Smooth muscle cell (in vitro differentiated cells): ENCODE measurements around the gene RBBP7. TPM values are rescaled to one million over a fixed set of nuclear protein-coding genes. Genes with fewer than 3 reads are reported as not detected.

Experiments
- DNase-seq: peaks from one replicate; lab custom pipeline; 2025; ENCODE audit not compliant: unreplicated experiment; lab: John Stamatoyannopoulos, UW
- H2AFZ ChIP-seq: fragments of 200-600 bp; sonication (generic); 2 replicates; pipeline ENCODE4 v1.6.0; 2016; ENCODE audit warnings: antibody characterized with exemption, low read depth, mild to moderate bottlenecking
- H3F3A ChIP-seq: fragments of 200-600 bp; sonication (generic); 2 replicates; pipeline ENCODE4 v1.6.0; 2017; ENCODE audit warnings: antibody characterized with exemption, low read depth
- H3K27ac ChIP-seq: fragments of 200-600 bp; sonication (generic); 2 replicates; pipeline ENCODE4 v1.5.1; 2016; ENCODE audit warnings: low read depth, mild to moderate bottlenecking
- H3K27me3 ChIP-seq: fragments of 200-600 bp; sonication (generic); 2 replicates; pipeline ENCODE4 v1.6.1; 2016; ENCODE audit warnings: low read depth, mild to moderate bottlenecking
- H3K36me3 ChIP-seq: fragments of 200-600 bp; sonication (generic); 2 replicates; pipeline ENCODE4 v1.5.1; 2016; ENCODE audit warnings: low read depth
- H3K4me1 ChIP-seq: fragments of 200-600 bp; sonication (generic); 2 replicates; pipeline ENCODE4 v1.5.1; 2016; ENCODE audit warnings: low read depth
- H3K4me2 ChIP-seq: fragments of 200-600 bp; sonication (generic); 2 replicates; pipeline ENCODE4 v1.6.0; 2016; ENCODE audit warnings: mild to moderate bottlenecking
- H3K4me3 ChIP-seq: fragments of 200-600 bp; sonication (generic); 2 replicates; pipeline ENCODE4 v1.5.1; 2016; ENCODE audit warnings: mild to moderate bottlenecking
- H3K79me2 ChIP-seq: fragments of 200-600 bp; sonication (generic); 2 replicates; pipeline ENCODE4 v1.6.0; 2016; ENCODE audit warnings: low read depth, mild to moderate bottlenecking
- H3K9ac ChIP-seq: fragments of 200-600 bp; sonication (generic); 2 replicates; pipeline ENCODE4 v1.6.0; 2016; ENCODE audit warnings: low read depth
- H3K9me3 ChIP-seq: fragments of 200-600 bp; sonication (generic); replicated peaks from 2 replicates; pipeline ENCODE4 v1.5.1; 2016; ENCODE audit warnings: low read depth
- H4K20me1 ChIP-seq: fragments of 200-600 bp; sonication (generic); 2 replicates; pipeline ENCODE4 v1.6.0; 2016; ENCODE audit warnings: low read depth
- CTCF ChIP-seq: fragments of 200-600 bp; sonication (generic); IDR thresholded peaks from 2 replicates; pipeline ENCODE4 v1.5.1; 2017; ENCODE audit warnings: borderline replicate concordance, mild to moderate bottlenecking, antibody characterized with exemption; ENCODE audit not compliant: insufficient read depth, poor library complexity, severe bottlenecking
- WGBS: methylation state at CpG from one replicate; pipeline ENCODE4 v1.1.7; 2016; ENCODE audit warnings: low lambda C conversion rate; 5-methylcytosine and 5-hydroxymethylcytosine counted together
- polyA plus RNA-seq: library from polyadenylated mRNA; unstranded; fragments of >200 nt; fragmentation: Nextera tagmentation; extraction: Ambion mirVana; gene quantifications from 2 replicates; pipeline ENCODE4 v1.2.1, GENCODE V29; 2016
- total RNA-seq: library from RNA; depleted of rRNA; stranded (reverse); fragments of >200 nt; gene quantifications from 2 replicates; pipeline ENCODE4 v1.2.3, GENCODE V29; 2014

RBBP7 gene
- total and polyA plus RNA-seq, 2 experiments from 2014 or later: 116 to 147 TPM

- Histone ChIP-seq H3K27ac (no peak overlapping the region), H3K79me2 (no peaks in the 10 kb centered on the region), H2AFZ (no peak overlapping the region), H3F3A (no peaks in the 10 kb centered on the region), H3K4me1 (no peaks in the 10 kb centered on the region), H3K4me2 (no peak overlapping the region), H3K27me3 (no peaks in the 10 kb centered on the region), H4K20me1 (no peaks in the 10 kb centered on the region), H3K9ac (no peak overlapping the region), H3K9me3 (no peaks in the 10 kb centered on the region), H3K4me3 (no peak overlapping the region), H3K36me3 (no peaks in the 10 kb centered on the region)
- WGBS: 90% methylated on average over 5 of the region's 5 CpGs
- no peak for DNase-seq
- TF ChIP-seq CTCF: no peak
Measured at GRCh38 chrX:16819634-16820033, 50.5 kb downstream of the RBBP7 start.

- Histone ChIP-seq H3K4me3 (no peak overlapping the region), H3K27me3 (no peaks in the 10 kb centered on the region), H4K20me1 (peaks cover 18% of the 10 kb centered on the region), H3K36me3 (no peaks in the 10 kb centered on the region), H3K4me1 (no peaks in the 10 kb centered on the region), H3K9me3 (no peaks in the 10 kb centered on the region), H3K27ac (no peak overlapping the region), H3F3A (no peaks in the 10 kb centered on the region), H3K79me2 (peaks cover 28% of the 10 kb centered on the region), H3K4me2 (no peak overlapping the region), H3K9ac (no peak overlapping the region), H2AFZ (no peak overlapping the region)
- WGBS: 96% methylated on average over 1 of the region's 1 CpG
- no peak for TF ChIP-seq CTCF
- no peak for DNase-seq
Measured at GRCh38 chrX:16814597-16814996, 55.6 kb downstream of the RBBP7 start.

GRCh38 chrX:16807976-16808542 lies 62.1 kb downstream of the RBBP7 start:
- H3K9ac ChIP-seq: no peak overlapping the region
- peaks cover 53% of the 10 kb centered on the region for H3K79me2 ChIP-seq
- H3F3A ChIP-seq: no peaks in the 10 kb centered on the region
- peak overlapping the region; percentile 82 for H3K4me2 ChIP-seq
- no peak for TF ChIP-seq CTCF
- no peak for DNase-seq
- peak overlapping the region; percentile 44 for H3K4me3 ChIP-seq
- WGBS: 48% methylated on average over 4 of the region's 4 CpGs
- H3K36me3 ChIP-seq: no peaks in the 10 kb centered on the region
- H3K9me3 ChIP-seq: no peaks in the 10 kb centered on the region
- peak overlapping the region; percentile 8 for H3K27ac ChIP-seq
- H3K4me1 ChIP-seq: peaks cover 6% of the 10 kb centered on the region
- no peak overlapping the region for H2AFZ ChIP-seq
- H3K27me3 ChIP-seq: no peaks in the 10 kb centered on the region
- peaks cover 22% of the 10 kb centered on the region for H4K20me1 ChIP-seq

GRCh38 chrX:16807548-16807947 lies 62.6 kb downstream of the RBBP7 start:
- Histone ChIP-seq H3K4me1 (peaks cover 6% of the 10 kb centered on the region), H2AFZ (no peak overlapping the region), H3K27ac (peak overlapping the region; percentile 8), H3K4me2 (peak overlapping the region; percentile 82), H3K9ac (no peak overlapping the region), H3K36me3 (no peaks in the 10 kb centered on the region), H3K4me3 (peak overlapping the region; percentile 44), H4K20me1 (peaks cover 22% of the 10 kb centered on the region), H3K27me3 (no peaks in the 10 kb centered on the region), H3K79me2 (peaks cover 53% of the 10 kb centered on the region), H3F3A (no peaks in the 10 kb centered on the region), H3K9me3 (no peaks in the 10 kb centered on the region)
- peak; percentile 27 for TF ChIP-seq CTCF
- no peak for DNase-seq
